Testis (tissue), 3 donors: Measurements from ENCODE around the gene TEX14. TPM values are rescaled to one million over a fixed set of nuclear protein-coding genes. Genes with fewer than 3 reads are reported as not detected.

Experiments
- DNase-seq: peaks from one replicate; pipeline ENCODE4 v3.0.0-alpha.2; 2019
- H3K27ac ChIP-seq, 2 donors: fragments of 200-600 bp; sonication (generic); one replicate each; pipeline ENCODE4 v1.5.1; 2019
- H3K27me3 ChIP-seq: fragments of 200-600 bp; sonication (generic); one replicate; pipeline ENCODE4 v1.5.1; 2019
- H3K36me3 ChIP-seq: fragments of 200-600 bp; sonication (generic); one replicate; pipeline ENCODE4 v1.5.1; 2017; ENCODE audit warnings: low read depth; ENCODE audit errors: missing control alignments
- H3K4me1 ChIP-seq: fragments of 200-600 bp; sonication (generic); one replicate; pipeline ENCODE4 v1.5.1; 2019
- H3K4me3 ChIP-seq, 2 donors: fragments of 200-600 bp; sonication (generic); one replicate each; pipeline ENCODE4 v1.5.1; 2017 to 2019
- H3K9me3 ChIP-seq: fragments of 200-600 bp; sonication (generic); one replicate; pipeline ENCODE4 v1.5.1; 2017
- CTCF ChIP-seq, 3 experiments: fragments of 450-650 bp in 2 of 3; fragments of 200-600 bp in 1 of 3; sonication (generic) in 1 of 3; IDR thresholded peaks; one replicate each; pipeline ENCODE4 v1.5.1; 2016 to 2019; ENCODE audit warnings: antibody characterized with exemption in 3 of 3, mild to moderate bottlenecking in 2 of 3, moderate library complexity in 1 of 3
- POLR2A ChIP-seq: fragments of 450-650 bp; IDR thresholded peaks from one replicate; pipeline ENCODE4 v1.6.1; 2017; ENCODE audit warnings: antibody characterized with exemption, mild to moderate bottlenecking, moderate library complexity
- WGBS, 2 donors: methylation state at CpG; one replicate each; pipeline ENCODE4 v1.1.5; 2018; 5-methylcytosine and 5-hydroxymethylcytosine counted together
- intact Hi-C: fragments of 100-400 bp; cut with DNase I; formaldehyde crosslinking; loops from one replicate; pipeline ENCODE4 v1.15.1; 2023; ENCODE audit warnings: low total_unique reads
- polyA plus RNA-seq: library from polyadenylated mRNA; stranded (reverse); fragments of 350-450 nt; fragmentation: Illumina TruSeq; extraction: RNeasy Lipid Tissue Mini Kit (QIAGEN cat#74804); gene quantifications from one replicate; pipeline ENCODE4 v1.2.3, GENCODE V29; 2014; ENCODE audit warnings: low read depth, low replicate concordance; ENCODE audit not compliant: insufficient read depth
- total RNA-seq, 2 donors: library from RNA; depleted of rRNA; stranded (reverse); fragments of >200 nt; gene quantifications; one replicate each; pipeline ENCODE4 v1.2.3, GENCODE V29; 2016

TEX14 gene
- total and polyA plus RNA-seq, 3 donors from 2014 or later, result 27.7 to 96.5 (median 37.2) TPM

- H3K4me1 ChIP-seq, result peaks cover 28% of the 10 kb centered on the region
- no peak for DNase-seq
- TF ChIP-seq POLR2A (no peak), CTCF (IDR thresholded peaks at IDR 0.05) (no peak)
- no peaks in the 10 kb centered on the region for H3K36me3 ChIP-seq
- H3K27ac ChIP-seq, result peak overlapping the region; percentile 91 to 95
- H3K9me3 ChIP-seq, result no peaks in the 10 kb centered on the region
- no peaks in the 10 kb centered on the region for H3K27me3 ChIP-seq
- 0 to 1% methylated on average over 2 to 25 of the region's 27 CpGs for WGBS, 2 donors
- peak overlapping the region; percentile 67 to 74 for H3K4me3 ChIP-seq
- intact Hi-C loops, result no loop called here
These were observed 174.4 kb downstream of the TEX14 start for GRCh38 chr17:58517378-58517927.

- WGBS, 2 donors, result 45 to 60% methylated on average over 2 of the region's 2 CpGs
- Histone ChIP-seq H3K36me3 (no peaks in the 10 kb centered on the region), H3K27me3 (no peaks in the 10 kb centered on the region), H3K9me3 (no peaks in the 10 kb centered on the region), H3K4me3 (peak overlapping the region; percentile 67 to 74), H3K4me1 (peaks cover 28% of the 10 kb centered on the region), H3K27ac (peak overlapping the region; percentile 91 to 95)
- no peak for DNase-seq
- TF ChIP-seq POLR2A (no peak), CTCF (IDR thresholded peaks at IDR 0.05) (no peak)
- intact Hi-C loops, result no loop called here
These were observed 175.0 kb downstream of the TEX14 start for GRCh38 chr17:58516644-58517377.

- no peaks in the 10 kb centered on the region for H3K36me3 ChIP-seq
- H3K27me3 ChIP-seq, result no peaks in the 10 kb centered on the region
- DNase-seq, result no peak
- no peak for TF ChIP-seq POLR2A
- no peak for TF ChIP-seq CTCF (IDR thresholded peaks at IDR 0.05)
- H3K9me3 ChIP-seq, result no peaks in the 10 kb centered on the region
- 52 to 59% methylated on average over 2 of the region's 2 CpGs for WGBS, 2 donors
- no peak overlapping the region for H3K4me3 ChIP-seq
- peak overlapping the region; percentile 59 to 84 for H3K27ac ChIP-seq
- intact Hi-C loops, result no loop called here
- peaks cover 28% of the 10 kb centered on the region for H3K4me1 ChIP-seq
These were observed 176.6 kb downstream of the TEX14 start for GRCh38 chr17:58515286-58515685.

GRCh38 chr17:58514770-58515157, 177.1 kb downstream of the TEX14 start:
- no peaks in the 10 kb centered on the region for H3K27me3 ChIP-seq
- H3K9me3 ChIP-seq, result no peaks in the 10 kb centered on the region
- no peak for DNase-seq
- intact Hi-C loops, result no loop called here
- H3K4me1 ChIP-seq, result peaks cover 28% of the 10 kb centered on the region
- H3K4me3 ChIP-seq, result peak overlapping the region; percentile 72 to 78
- no peak for TF ChIP-seq CTCF (IDR thresholded peaks at IDR 0.05)
- no peak for TF ChIP-seq POLR2A
- H3K27ac ChIP-seq, result peak overlapping the region; percentile 59 to 84
- H3K36me3 ChIP-seq, result no peaks in the 10 kb centered on the region
- WGBS, 2 donors, result 7 to 22% methylated on average over 11 of the region's 11 CpGs
